HepG2 (cell line): Measurements from ENCODE around the gene DDAH2. TPM values are rescaled to one million over a fixed set of nuclear protein-coding genes. Genes with fewer than 3 reads are reported as not detected.

ENCODE experiments used
- ARHGAP35 ChIP-seq: sonication (generic); formaldehyde crosslinking; IDR thresholded peaks from 2 replicates; pipeline ENCODE4 v1.9.0; 2022; ENCODE audit warnings: mild to moderate bottlenecking, inconsistent platforms, moderate library complexity, missing genetic modification reagents, borderline replicate concordance
- ATAD3A ChIP-seq: sonication (generic); formaldehyde crosslinking; IDR thresholded peaks from 2 replicates; pipeline ENCODE4 v1.4.0; 2020; ENCODE audit warnings: missing genetic modification reagents
- BRCA1 ChIP-seq: sonication (generic); formaldehyde crosslinking; IDR thresholded peaks from 2 replicates; pipeline ENCODE4 v1.4.0; 2020; ENCODE audit warnings: missing genetic modification reagents
- CREBL2 ChIP-seq: sonication (generic); formaldehyde crosslinking; IDR thresholded peaks from 2 replicates; pipeline ENCODE4 v1.8.1; 2023; ENCODE audit warnings: missing genetic modification reagents, mild to moderate bottlenecking, borderline replicate concordance
- ELK4 ChIP-seq: sonication (generic); formaldehyde crosslinking; IDR thresholded peaks from 2 replicates; pipeline ENCODE4 v1.9.0; 2021; ENCODE audit warnings: missing genetic modification reagents, borderline replicate concordance
- ERF ChIP-seq: IDR thresholded peaks from 2 replicates; pipeline ENCODE4 v1.6.1; 2018; ENCODE audit warnings: missing biosample characterization, missing genetic modification reagents
- HMGXB4 ChIP-seq, 2 experiments: sonication (generic) in 1 of 2; formaldehyde crosslinking in 1 of 2; IDR thresholded peaks; 2 replicates each; pipeline versions ENCODE4 v1.4.0 to v1.6.1; 2018 to 2020; ENCODE audit warnings: missing genetic modification reagents in 2 of 2, borderline replicate concordance in 1 of 2, low read depth in 1 of 2, mild to moderate bottlenecking in 1 of 2, missing biosample characterization in 1 of 2
- HNF1B ChIP-seq: sonication (generic); formaldehyde crosslinking; IDR thresholded peaks from 2 replicates; pipeline ENCODE4 v1.5.1; 2020; ENCODE audit warnings: mild to moderate bottlenecking, moderate library complexity, missing genetic modification reagents
- IRF2 ChIP-seq: IDR thresholded peaks from 2 replicates; pipeline ENCODE4 v1.6.1; 2018; ENCODE audit warnings: missing genetic modification reagents, missing compliant biosample characterization
- MAFF ChIP-seq: IDR thresholded peaks from 2 replicates; pipeline ENCODE4 v1.6.1; 2011; ENCODE audit warnings: low read depth, low read length, improper control_type of control experiment
- MEIS2 ChIP-seq: sonication (generic); formaldehyde crosslinking; IDR thresholded peaks from 2 replicates; pipeline ENCODE4 v1.9.0; 2021; ENCODE audit warnings: mild to moderate bottlenecking, missing genetic modification reagents
- PRPF4 ChIP-seq: fragments of 200-400 bp; formaldehyde crosslinking; IDR thresholded peaks from 2 replicates; pipeline ENCODE4 v1.6.1; 2016; ENCODE audit warnings: low read length, low read depth; ENCODE audit not compliant: poor library complexity, severe bottlenecking
- YY1 ChIP-seq: IDR thresholded peaks from 2 replicates; pipeline ENCODE4 v1.6.1; 2011; ENCODE audit warnings: low read length, low read depth, moderate library complexity, mild to moderate bottlenecking; ENCODE audit not compliant: insufficient read depth, insufficient replicate concordance
- ZBTB42 ChIP-seq: sonication (generic); formaldehyde crosslinking; IDR thresholded peaks from 2 replicates; pipeline ENCODE4 v1.5.0; 2020; ENCODE audit warnings: mild to moderate bottlenecking, missing genetic modification reagents
- ZNF143 ChIP-seq: sonication (generic); formaldehyde crosslinking; IDR thresholded peaks from 2 replicates; pipeline ENCODE4 v1.4.0; 2020; ENCODE audit warnings: missing genetic modification reagents
- ZNF280D ChIP-seq: sonication (generic); formaldehyde crosslinking; IDR thresholded peaks from 2 replicates; pipeline ENCODE4 v1.5.1; 2020; ENCODE audit warnings: mild to moderate bottlenecking, missing genetic modification reagents
- ZNF431 ChIP-seq: sonication (generic); formaldehyde crosslinking; IDR thresholded peaks from 2 replicates; pipeline ENCODE4 v1.9.0; 2022; ENCODE audit warnings: missing genetic modification reagents, low read depth, mild to moderate bottlenecking, borderline replicate concordance
- ZNF598 ChIP-seq: sonication (generic); formaldehyde crosslinking; IDR thresholded peaks from 2 replicates; pipeline ENCODE4 v1.5.1; 2020; ENCODE audit warnings: mild to moderate bottlenecking, missing genetic modification reagents, borderline replicate concordance
- ZNF660 ChIP-seq: sonication (generic); formaldehyde crosslinking; IDR thresholded peaks from 2 replicates; pipeline ENCODE4 v1.5.1; 2020; ENCODE audit warnings: mild to moderate bottlenecking, low read depth, missing genetic modification reagents, borderline replicate concordance
- ZNF850 ChIP-seq: sonication (generic); formaldehyde crosslinking; conservative IDR thresholded peaks from 2 replicates; pipeline ENCODE4 v1.9.0; 2021; ENCODE audit warnings: mild to moderate bottlenecking, missing genetic modification reagents
- polyA plus RNA-seq, 8 experiments: library from polyadenylated mRNA; depleted of rRNA in 3 of 8; stranded (reverse) in 7 of 8; unstranded in 1 of 8; fragments of >200 nt; fragmentation: Illumina TruSeq in 4 of 8; extraction: Trizol in 4 of 8; gene quantifications; 2 replicates each; pipeline versions ENCODE4 v1.2.1 to v1.2.3, GENCODE V29; 2011 to 2016; ENCODE audit warnings: low read depth in 4 of 8, missing spikeins in 1 of 8, mixed read lengths in 1 of 8; ENCODE audit not compliant: insufficient read depth in 1 of 8
- total RNA-seq, 5 experiments: library from RNA; depleted of rRNA; stranded (reverse); fragments of >200 nt; fragmentation: Illumina TruSeq; extraction: Trizol; gene quantifications; 2 replicates each; pipeline ENCODE4 v1.2.3, GENCODE V29; 2016; ENCODE audit warnings: low read depth in 1 of 5

The DDAH2 gene
- total and polyA plus RNA-seq, 2 of the 13 experiments (the other 11 are each of a cell fraction or from before 2014, with no cell fraction given): 16.4 to 21.1 TPM

- TF ChIP-seq ZNF431 (CRISPR knock-in tag): peak; percentile 79; the same call in 1 of the 2 replicates
- TF ChIP-seq ZNF660: no peak
- no peak for TF ChIP-seq ATAD3A (CRISPR knock-in tag)
- peak; percentile 60; the same call in 1 of the 2 replicates for TF ChIP-seq ARHGAP35
- TF ChIP-seq ZNF598 (CRISPR knock-in tag): no peak; the same call in 1 of the 2 replicates
- TF ChIP-seq MAFF: no peak
- TF ChIP-seq ERF (CRISPR knock-in tag): peak; percentile 72
- TF ChIP-seq IRF2 (CRISPR knock-in tag): peak; percentile 84; the same call in 1 of the 2 replicates
- no peak; the same call in 1 of the 2 replicates for TF ChIP-seq BRCA1 (CRISPR knock-in tag)
- TF ChIP-seq HMGXB4 (CRISPR knock-in tag; IDR thresholded peaks at IDR 0.05; ENCODE audit: borderline replicate concordance in 1 of 2, low read depth in 1 of 2): peak; percentile 62 to 76; a peak in 2 of 4 replicates
- TF ChIP-seq ZBTB42: 0 out of 2 replicates have a peak, but pooled peaks have one; percentile 86
- no peak for TF ChIP-seq PRPF4
- no peak for TF ChIP-seq ELK4 (CRISPR knock-in tag)
- no peak; the same call in 1 of the 2 replicates for TF ChIP-seq MEIS2 (CRISPR knock-in tag)
- TF ChIP-seq ZNF143 (CRISPR knock-in tag): no peak; the same call in 1 of the 2 replicates
- TF ChIP-seq ZNF850 (CRISPR knock-in tag): no peak
- peak; percentile 55 for TF ChIP-seq HNF1B (CRISPR knock-in tag)
- TF ChIP-seq ZNF280D (CRISPR knock-in tag): peak; percentile 37; the same call in 1 of the 2 replicates
- no peak for TF ChIP-seq CREBL2 (CRISPR knock-in tag)
- TF ChIP-seq YY1: peak; percentile 65
These were observed 7.1 kb upstream of the DDAH2 start, which contains the start of gene CLIC1 (continued) for GRCh38 chr6:31736021-31736767.
